Measurements from ENCODE around the gene LDLRAD4. TPM values are rescaled to one million over a fixed set of nuclear protein-coding genes. Genes with fewer than 3 reads are reported as not detected.

The LDLRAD4 gene
- total and polyA plus RNA-seq, 2 experiments from 2014 or later, result 0.73 to 1.9 TPM

DNA sequence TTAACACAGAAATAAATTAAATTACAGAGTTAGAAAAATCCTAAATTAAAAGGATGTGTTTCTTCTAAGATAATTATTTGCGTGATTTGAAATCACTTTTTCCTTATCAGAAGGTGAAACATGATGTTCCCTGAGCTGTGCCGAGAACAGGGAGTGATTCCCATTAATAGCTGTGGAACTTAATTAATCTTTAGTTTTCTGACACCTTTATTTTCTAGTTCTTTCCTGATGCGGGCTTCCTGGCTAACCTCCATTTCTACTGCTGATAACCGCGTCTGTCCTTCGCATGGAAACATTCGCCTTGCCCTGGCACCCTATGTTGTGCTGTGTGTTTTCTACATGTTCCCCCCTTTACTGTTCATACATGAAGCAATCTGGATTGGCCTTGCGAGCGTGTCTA, 334.9 kb downstream of the LDLRAD4 start (continued):
- TF ChIP-seq, protein P1, sequence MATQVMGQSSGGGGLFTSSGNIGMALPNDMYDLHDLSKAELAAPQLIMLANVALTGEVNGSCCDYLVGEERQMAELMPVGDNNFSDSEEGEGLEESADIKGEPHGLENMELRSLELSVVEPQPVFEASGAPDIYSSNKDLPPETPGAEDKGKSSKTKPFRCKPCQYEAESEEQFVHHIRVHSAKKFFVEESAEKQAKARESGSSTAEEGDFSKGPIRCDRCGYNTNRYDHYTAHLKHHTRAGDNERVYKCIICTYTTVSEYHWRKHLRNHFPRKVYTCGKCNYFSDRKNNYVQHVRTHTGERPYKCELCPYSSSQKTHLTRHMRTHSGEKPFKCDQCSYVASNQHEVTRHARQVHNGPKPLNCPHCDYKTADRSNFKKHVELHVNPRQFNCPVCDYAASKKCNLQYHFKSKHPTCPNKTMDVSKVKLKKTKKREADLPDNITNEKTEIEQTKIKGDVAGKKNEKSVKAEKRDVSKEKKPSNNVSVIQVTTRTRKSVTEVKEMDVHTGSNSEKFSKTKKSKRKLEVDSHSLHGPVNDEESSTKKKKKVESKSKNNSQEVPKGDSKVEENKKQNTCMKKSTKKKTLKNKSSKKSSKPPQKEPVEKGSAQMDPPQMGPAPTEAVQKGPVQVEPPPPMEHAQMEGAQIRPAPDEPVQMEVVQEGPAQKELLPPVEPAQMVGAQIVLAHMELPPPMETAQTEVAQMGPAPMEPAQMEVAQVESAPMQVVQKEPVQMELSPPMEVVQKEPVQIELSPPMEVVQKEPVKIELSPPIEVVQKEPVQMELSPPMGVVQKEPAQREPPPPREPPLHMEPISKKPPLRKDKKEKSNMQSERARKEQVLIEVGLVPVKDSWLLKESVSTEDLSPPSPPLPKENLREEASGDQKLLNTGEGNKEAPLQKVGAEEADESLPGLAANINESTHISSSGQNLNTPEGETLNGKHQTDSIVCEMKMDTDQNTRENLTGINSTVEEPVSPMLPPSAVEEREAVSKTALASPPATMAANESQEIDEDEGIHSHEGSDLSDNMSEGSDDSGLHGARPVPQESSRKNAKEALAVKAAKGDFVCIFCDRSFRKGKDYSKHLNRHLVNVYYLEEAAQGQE (IDR thresholded peaks at IDR 0.05; ENCODE audit: unreplicated experiment), result no peak
- TF ChIP-seq ZNF114 (CRISPR knock-in tag; IDR thresholded peaks at IDR 0.05) (no peak), POLR2AphosphoS5 (IDR thresholded peaks at IDR 0.05; ENCODE audit: low read depth) (no peak)
- TF ChIP-seq, protein P2, sequence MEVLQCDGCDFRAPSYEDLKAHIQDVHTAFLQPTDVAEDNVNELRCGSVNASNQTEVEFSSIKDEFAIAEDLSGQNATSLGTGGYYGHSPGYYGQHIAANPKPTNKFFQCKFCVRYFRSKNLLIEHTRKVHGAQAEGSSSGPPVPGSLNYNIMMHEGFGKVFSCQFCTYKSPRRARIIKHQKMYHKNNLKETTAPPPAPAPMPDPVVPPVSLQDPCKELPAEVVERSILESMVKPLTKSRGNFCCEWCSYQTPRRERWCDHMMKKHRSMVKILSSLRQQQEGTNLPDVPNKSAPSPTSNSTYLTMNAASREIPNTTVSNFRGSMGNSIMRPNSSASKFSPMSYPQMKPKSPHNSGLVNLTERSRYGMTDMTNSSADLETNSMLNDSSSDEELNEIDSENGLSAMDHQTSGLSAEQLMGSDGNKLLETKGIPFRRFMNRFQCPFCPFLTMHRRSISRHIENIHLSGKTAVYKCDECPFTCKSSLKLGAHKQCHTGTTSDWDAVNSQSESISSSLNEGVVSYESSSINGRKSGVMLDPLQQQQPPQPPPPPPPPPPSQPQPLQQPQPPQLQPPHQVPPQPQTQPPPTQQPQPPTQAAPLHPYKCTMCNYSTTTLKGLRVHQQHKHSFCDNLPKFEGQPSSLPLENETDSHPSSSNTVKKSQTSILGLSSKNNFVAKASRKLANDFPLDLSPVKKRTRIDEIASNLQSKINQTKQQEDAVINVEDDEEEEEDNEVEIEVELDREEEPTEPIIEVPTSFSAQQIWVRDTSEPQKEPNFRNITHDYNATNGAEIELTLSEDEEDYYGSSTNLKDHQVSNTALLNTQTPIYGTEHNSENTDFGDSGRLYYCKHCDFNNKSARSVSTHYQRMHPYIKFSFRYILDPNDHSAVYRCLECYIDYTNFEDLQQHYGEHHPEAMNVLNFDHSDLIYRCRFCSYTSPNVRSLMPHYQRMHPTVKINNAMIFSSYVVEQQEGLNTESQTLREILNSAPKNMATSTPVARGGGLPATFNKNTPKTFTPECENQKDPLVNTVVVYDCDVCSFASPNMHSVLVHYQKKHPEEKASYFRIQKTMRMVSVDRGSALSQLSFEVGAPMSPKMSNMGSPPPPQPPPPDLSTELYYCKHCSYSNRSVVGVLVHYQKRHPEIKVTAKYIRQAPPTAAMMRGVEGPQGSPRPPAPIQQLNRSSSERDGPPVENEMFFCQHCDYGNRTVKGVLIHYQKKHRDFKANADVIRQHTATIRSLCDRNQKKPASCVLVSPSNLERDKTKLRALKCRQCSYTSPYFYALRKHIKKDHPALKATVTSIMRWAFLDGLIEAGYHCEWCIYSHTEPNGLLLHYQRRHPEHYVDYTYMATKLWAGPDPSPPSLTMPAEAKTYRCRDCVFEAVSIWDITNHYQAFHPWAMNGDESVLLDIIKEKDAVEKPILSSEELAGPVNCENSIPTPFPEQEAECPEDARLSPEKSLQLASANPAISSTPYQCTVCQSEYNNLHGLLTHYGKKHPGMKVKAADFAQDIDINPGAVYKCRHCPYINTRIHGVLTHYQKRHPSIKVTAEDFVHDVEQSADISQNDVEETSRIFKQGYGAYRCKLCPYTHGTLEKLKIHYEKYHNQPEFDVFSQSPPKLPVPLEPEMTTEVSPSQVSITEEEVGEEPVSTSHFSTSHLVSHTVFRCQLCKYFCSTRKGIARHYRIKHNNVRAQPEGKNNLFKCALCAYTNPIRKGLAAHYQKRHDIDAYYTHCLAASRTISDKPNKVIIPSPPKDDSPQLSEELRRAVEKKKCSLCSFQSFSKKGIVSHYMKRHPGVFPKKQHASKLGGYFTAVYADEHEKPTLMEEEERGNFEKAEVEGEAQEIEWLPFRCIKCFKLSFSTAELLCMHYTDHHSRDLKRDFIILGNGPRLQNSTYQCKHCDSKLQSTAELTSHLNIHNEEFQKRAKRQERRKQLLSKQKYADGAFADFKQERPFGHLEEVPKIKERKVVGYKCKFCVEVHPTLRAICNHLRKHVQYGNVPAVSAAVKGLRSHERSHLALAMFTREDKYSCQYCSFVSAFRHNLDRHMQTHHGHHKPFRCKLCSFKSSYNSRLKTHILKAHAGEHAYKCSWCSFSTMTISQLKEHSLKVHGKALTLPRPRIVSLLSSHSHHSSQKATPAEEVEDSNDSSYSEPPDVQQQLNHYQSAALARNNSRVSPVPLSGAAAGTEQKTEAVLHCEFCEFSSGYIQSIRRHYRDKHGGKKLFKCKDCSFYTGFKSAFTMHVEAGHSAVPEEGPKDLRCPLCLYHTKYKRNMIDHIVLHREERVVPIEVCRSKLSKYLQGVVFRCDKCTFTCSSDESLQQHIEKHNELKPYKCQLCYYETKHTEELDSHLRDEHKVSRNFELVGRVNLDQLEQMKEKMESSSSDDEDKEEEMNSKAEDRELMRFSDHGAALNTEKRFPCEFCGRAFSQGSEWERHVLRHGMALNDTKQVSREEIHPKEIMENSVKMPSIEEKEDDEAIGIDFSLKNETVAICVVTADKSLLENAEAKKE (CRISPR knock-in tag; IDR thresholded peaks at IDR 0.05), result no peak

DNA sequence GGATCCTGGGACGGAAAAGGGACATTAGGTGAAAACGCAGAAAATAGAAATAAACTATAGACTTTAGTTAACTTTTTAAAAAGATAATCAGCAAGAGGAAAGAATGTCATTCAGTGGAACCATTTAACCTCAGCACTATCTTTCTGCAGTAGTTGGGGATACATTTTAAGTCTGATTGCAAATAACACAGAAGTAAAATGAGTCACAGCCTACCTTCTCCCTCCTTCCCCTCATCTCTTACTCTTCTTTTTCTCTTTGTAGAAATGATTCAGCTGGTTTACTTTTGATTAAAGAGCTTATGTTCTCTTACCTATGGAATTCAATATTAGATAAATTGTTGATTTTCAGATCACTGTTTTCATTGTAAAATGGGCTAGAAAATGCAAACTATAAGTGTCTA, 336.6 kb downstream of the LDLRAD4 start:
- H3K36me3 ChIP-seq (ENCODE audit: insufficient read depth), result no peaks in the 10 kb centered on the region
- no peak overlapping the region for H3K4me3 Mint-ChIP-seq
- no peaks in the 10 kb centered on the region for H3K9me2 ChIP-seq (ENCODE audit: insufficient read depth)
- DNase-seq (ENCODE audit: low spot score) (no peak), ATAC-seq (no peak)
- no peaks in the 10 kb centered on the region for H3K79me2 ChIP-seq (replicated peaks; ENCODE audit: insufficient read depth)
- H3K27me3 Mint-ChIP-seq (ENCODE audit: insufficient read depth, low read depth, poor library complexity), result peaks cover 6% of the 10 kb centered on the region
- H3K27ac ChIP-seq (ENCODE audit: low read depth), result no peak overlapping the region
- H3K4me1 ChIP-seq (ENCODE audit: insufficient read depth), result no peaks in the 10 kb centered on the region; the same call in 1 of the 2 replicates
- no peaks in the 10 kb centered on the region for H4K20me1 ChIP-seq (replicated peaks; ENCODE audit: insufficient read depth)
- H3K4me2 ChIP-seq, result no peak overlapping the region
- no peaks in the 10 kb centered on the region for H3K27me3 ChIP-seq (ENCODE audit: insufficient read depth)
- no peak overlapping the region for H3K4me3 ChIP-seq
- no peak overlapping the region for H3K27ac Mint-ChIP-seq
- H3K4me1 Mint-ChIP-seq, result peaks cover 2% of the 10 kb centered on the region; the same call in 1 of the 3 replicates
- H3F3A ChIP-seq (replicated peaks; ENCODE audit: low read depth), result no peaks in the 10 kb centered on the region
- H2AFZ ChIP-seq, result no peak overlapping the region
- no peaks in the 10 kb centered on the region for H3K36me3 Mint-ChIP-seq (ENCODE audit: low read depth)
- H3K9me3 Mint-ChIP-seq, result no peaks in the 10 kb centered on the region
- TF ChIP-seq ZNF331 (CRISPR knock-in tag; IDR thresholded peaks at IDR 0.05; ENCODE audit: low read depth) (no peak), ZNF114 (CRISPR knock-in tag; IDR thresholded peaks at IDR 0.05) (no peak), STAT1 (IDR thresholded peaks at IDR 0.05; ENCODE audit: unreplicated experiment) (no peak)
- TF ChIP-seq, protein P2 (CRISPR knock-in tag; IDR thresholded peaks at IDR 0.05), result no peak

All from GM23338 (cell line).